ENCODE results near the gene SIK3.

DNA sequence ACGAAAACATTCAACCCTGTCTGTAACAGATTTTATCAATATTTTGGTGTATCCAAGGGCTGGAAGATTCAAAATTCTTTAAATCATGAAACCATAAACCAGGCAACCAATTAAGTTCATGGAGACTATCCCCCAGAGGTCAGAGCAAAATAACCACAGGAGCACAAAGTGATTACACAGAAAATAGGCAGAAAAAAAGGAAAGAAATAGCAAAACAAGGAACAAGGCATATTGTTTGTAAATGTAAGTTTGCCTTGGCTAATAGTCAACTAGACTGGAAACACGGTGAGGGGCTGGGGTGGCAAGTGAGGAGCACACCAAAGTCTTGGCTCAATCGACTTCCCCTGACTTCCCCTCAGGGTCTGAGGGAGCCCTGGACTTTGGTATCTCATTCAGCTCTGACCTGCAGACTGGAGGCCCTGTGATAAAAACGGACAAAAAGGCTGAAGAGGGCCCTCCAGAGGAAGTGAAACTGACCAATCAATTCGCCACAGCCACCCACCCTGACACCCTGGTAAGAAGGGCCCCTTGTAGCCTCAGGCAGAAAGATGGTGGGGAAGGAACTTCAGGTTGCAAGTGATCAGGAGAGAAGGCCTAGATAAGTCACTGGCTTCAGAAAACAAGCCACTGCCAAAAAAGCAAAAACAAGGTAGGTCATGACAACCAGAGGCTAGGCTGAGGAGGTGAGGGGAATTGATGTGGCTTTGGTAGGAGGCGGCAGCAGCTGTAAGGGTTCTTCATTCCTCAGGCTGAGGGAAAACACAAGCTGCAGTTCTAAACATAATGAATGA, 1.8 kb downstream of the SIK3 start:
- TF ChIP-seq POLR2A (IDR thresholded peaks at IDR 0.05): no peak
- TF ChIP-seq CTCF (IDR thresholded peaks at IDR 0.05): no peak
- no peak for TF ChIP-seq EP300 (IDR thresholded peaks at IDR 0.05)

All from gastroesophageal sphincter (tissue), 3 donors.